H1 (cell line): ENCODE results near the gene PPP2R2D. TPM values are rescaled to one million over a fixed set of nuclear protein-coding genes. Genes with fewer than 3 reads are reported as not detected.

Experiments
- CTCF ChIA-PET: fragments of 300-600 bp; sonication (Branson Sonifier 250); formaldehyde crosslinking; loops from one replicate; lab custom pipeline; 2021; ENCODE audit not compliant: partially characterized antibody; lab: Charles Lee
- POLR2A ChIA-PET: fragments of 300-600 bp; sonication (Branson Sonifier 250); formaldehyde crosslinking; loops from one replicate; lab custom pipeline; 2021; ENCODE audit warnings: inconsistent platforms; ENCODE audit not compliant: partially characterized antibody; lab: Charles Lee
- DNase-seq, 2 experiments: peaks; one replicate each; pipeline versions ENCODE4 v3.0.0 to v3.0.0-alpha.2; 2010 to 2022; ENCODE audit warnings: low spot score in 2 of 2, low read depth in 1 of 2, mixed read lengths in 1 of 2
- FAIRE-seq: peaks from 2 replicates; lab custom pipeline; 2011; peaks lifted over from hg19 to GRCh38; lab: Jason Lieb, UNC
- H2AFZ ChIP-seq: 2 replicates; pipeline ENCODE4 v1.8.1; 2012; ENCODE audit warnings: low read length, inconsistent platforms
- H2AK5ac ChIP-seq: 2 replicates; pipeline ENCODE4 v1.6.1; 2013; ENCODE audit warnings: low read depth, low read length
- H2BK120ac ChIP-seq: replicated peaks from 2 replicates; pipeline ENCODE3; 2013; ENCODE audit warnings: low read depth, low read length, inconsistent platforms
- H2BK12ac ChIP-seq: 2 replicates; pipeline ENCODE4 v1.6.1; 2013; ENCODE audit warnings: low read depth, low read length
- H2BK15ac ChIP-seq: 2 replicates; pipeline ENCODE4 v1.6.1; 2013; ENCODE audit warnings: low read length
- H2BK20ac ChIP-seq: 2 replicates; pipeline ENCODE4 v1.6.1; 2013; ENCODE audit warnings: low read length
- H2BK5ac ChIP-seq: 2 replicates; pipeline ENCODE4 v1.6.1; 2013; ENCODE audit warnings: low read depth, low read length
- H3K14ac ChIP-seq: 2 replicates; pipeline ENCODE4 v1.6.1; 2013; ENCODE audit warnings: inconsistent platforms; ENCODE audit not compliant: insufficient read length
- H3K18ac ChIP-seq: 2 replicates; pipeline ENCODE4 v1.6.1; 2013; ENCODE audit warnings: low read length; ENCODE audit errors: extremely low read depth
- H3K23ac ChIP-seq: 2 replicates; pipeline ENCODE4 v1.6.1; 2013; ENCODE audit warnings: inconsistent platforms; ENCODE audit not compliant: insufficient read length
- H3K23me2 ChIP-seq: 2 replicates; pipeline ENCODE4 v1.6.1; 2013; ENCODE audit warnings: low read depth, low read length
- H3K27ac ChIP-seq: 2 replicates; pipeline ENCODE4 v1.6.1; 2011; ENCODE audit warnings: low read depth, low read length, inconsistent platforms
- H3K27me3 ChIP-seq, 4 experiments: replicated peaks in 1 of 4; 1 replicate in 1 of 4; 2 replicates in 3 of 4; pipeline versions ENCODE4 v1.6.1 to v1.8.1; 2011 to 2013; ENCODE audit warnings: low read length in 3 of 4, mild to moderate bottlenecking in 3 of 4, inconsistent platforms in 2 of 4, mixed read lengths in 2 of 4, moderate library complexity in 1 of 4; ENCODE audit not compliant: control insufficient read depth in 3 of 4, insufficient read depth in 3 of 4; ENCODE audit errors: extremely low read depth in 1 of 4
- H3K36me3 ChIP-seq, 4 experiments: 2 replicates each; pipeline versions ENCODE4 v1.6.1 to v1.8.1; 2011 to 2013; ENCODE audit warnings: mild to moderate bottlenecking in 4 of 4, low read length in 3 of 4, moderate library complexity in 2 of 4, control low read depth in 1 of 4, inconsistent platforms in 1 of 4; ENCODE audit not compliant: insufficient read depth in 4 of 4, control insufficient read depth in 2 of 4
- H3K4ac ChIP-seq: replicated peaks from 2 replicates; pipeline ENCODE3; 2013; ENCODE audit warnings: low read length, low read depth, mixed read lengths, inconsistent platforms; ENCODE audit not compliant: insufficient read length
- H3K4me1 ChIP-seq, 4 experiments: replicated peaks in 1 of 4; 1 replicate in 1 of 4; 2 replicates in 3 of 4; pipeline versions ENCODE4 v1.6.1 to v1.8.1; 2011 to 2013; ENCODE audit warnings: low read length in 3 of 4, inconsistent platforms in 2 of 4, mixed read lengths in 1 of 4; ENCODE audit not compliant: insufficient read depth in 4 of 4, control insufficient read depth in 3 of 4
- H3K4me2 ChIP-seq, 2 experiments: 2 replicates each; pipeline versions ENCODE4 v1.6.1 to v1.8.1; 2011 to 2013; ENCODE audit warnings: low read depth in 2 of 2, low read length in 2 of 2, control low read depth in 1 of 2, inconsistent platforms in 1 of 2, mild to moderate bottlenecking in 1 of 2; ENCODE audit not compliant: insufficient read depth in 1 of 2
- H3K4me3 ChIP-seq, 4 experiments: fragments of 200-600, 300-600 bp in 1 of 4; sonication (generic), shearing (Covaris generic), sonication (Bioruptor Twin) in 1 of 4; 2 replicates each; pipeline versions ENCODE4 v1.5.1 to v1.8.1; 2011 to 2016; ENCODE audit warnings: low read length in 4 of 4, low read depth in 3 of 4, control low read depth in 2 of 4, inconsistent platforms in 2 of 4, mild to moderate bottlenecking in 2 of 4, mixed read lengths in 1 of 4, moderate library complexity in 1 of 4; ENCODE audit not compliant: insufficient read depth in 2 of 4; ENCODE audit errors: extremely low read depth in 1 of 4
- H3K56ac ChIP-seq: replicated peaks from 2 replicates; pipeline ENCODE3; 2013; ENCODE audit warnings: low read depth, mild to moderate bottlenecking, mixed read lengths, low read length, inconsistent platforms; ENCODE audit not compliant: insufficient read length
- H3K79me1 ChIP-seq: 2 replicates; pipeline ENCODE4 v1.6.1; 2013; ENCODE audit warnings: low read depth, low read length, control low read depth
- H3K79me2 ChIP-seq, 2 experiments: 2 replicates each; pipeline versions ENCODE4 v1.6.1 to v1.8.1; 2012 to 2013; ENCODE audit warnings: low read length in 2 of 2, mild to moderate bottlenecking in 2 of 2, inconsistent platforms in 1 of 2; ENCODE audit not compliant: insufficient read depth in 2 of 2, control insufficient read depth in 1 of 2
- H3K9ac ChIP-seq, 4 experiments: replicated peaks in 1 of 4; 1 replicate in 1 of 4; 2 replicates in 3 of 4; pipeline versions ENCODE4 v1.6.1 to v1.8.1; 2011 to 2013; ENCODE audit warnings: low read depth in 3 of 4, low read length in 3 of 4, control low read depth in 2 of 4, mild to moderate bottlenecking in 2 of 4, moderate library complexity in 2 of 4, inconsistent platforms in 1 of 4; ENCODE audit errors: extremely low read depth in 1 of 4
- H3K9me3 ChIP-seq, 2 experiments: 2 replicates each; pipeline versions ENCODE4 v1.6.1 to v1.8.1; 2012 to 2013; ENCODE audit warnings: mild to moderate bottlenecking in 2 of 2, moderate library complexity in 2 of 2, control low read depth in 1 of 2, inconsistent platforms in 1 of 2, low read depth in 1 of 2, low read length in 1 of 2, mixed read lengths in 1 of 2; ENCODE audit not compliant: insufficient read depth in 2 of 2
- H4K20me1 ChIP-seq, 2 experiments: replicated peaks in 1 of 2; 2 replicates each; pipeline versions ENCODE3 to v1.8.1; 2011 to 2013; ENCODE audit warnings: inconsistent platforms in 2 of 2, low read length in 2 of 2, mild to moderate bottlenecking in 1 of 2; ENCODE audit not compliant: insufficient read depth in 2 of 2, control insufficient read depth in 1 of 2
- H4K5ac ChIP-seq: 2 replicates; pipeline ENCODE4 v1.6.1; 2013; ENCODE audit warnings: low read length, low read depth, mixed read lengths, inconsistent platforms; ENCODE audit not compliant: insufficient read length
- H4K8ac ChIP-seq: 2 replicates; pipeline ENCODE4 v1.8.0; 2013; ENCODE audit warnings: mild to moderate bottlenecking, moderate library complexity, low read length, inconsistent platforms; ENCODE audit not compliant: insufficient read depth; ENCODE audit errors: extremely low read depth
- H4K91ac ChIP-seq: replicated peaks from 2 replicates; pipeline ENCODE3; 2013; ENCODE audit warnings: low read length, mixed read lengths, inconsistent platforms; ENCODE audit not compliant: insufficient read length
- ATF3 ChIP-seq: IDR thresholded peaks from 2 replicates; pipeline ENCODE4 v1.6.1; 2011; ENCODE audit warnings: low read depth, mild to moderate bottlenecking, low read length; ENCODE audit not compliant: insufficient read depth
- CBX8 ChIP-seq: fragments of 300-800, 300-1000 bp; sonication (generic); IDR thresholded peaks from 2 replicates; pipeline ENCODE4 v1.7.1; 2016; ENCODE audit warnings: low read depth, low read length, borderline replicate concordance
- CTCF ChIP-seq, 3 experiments: IDR thresholded peaks; 1 replicate in 2 of 3; 2 replicates in 1 of 3; pipeline versions ENCODE4 v1.5.1 to v1.6.1; 2011; ENCODE audit warnings: low read length in 3 of 3, mild to moderate bottlenecking in 3 of 3, inconsistent platforms in 2 of 3, low read depth in 1 of 3, moderate library complexity in 1 of 3; ENCODE audit not compliant: insufficient read depth in 1 of 3; ENCODE audit errors: control extremely low read depth in 1 of 3
- KDM4A ChIP-seq: IDR thresholded peaks from one replicate; pipeline ENCODE4 v1.7.1; 2012; ENCODE audit warnings: low read depth, mild to moderate bottlenecking, moderate library complexity, low read length, inconsistent platforms; ENCODE audit not compliant: severe bottlenecking
- MAFK ChIP-seq: IDR thresholded peaks from 2 replicates; pipeline ENCODE4 v1.6.1; 2012; ENCODE audit warnings: low read depth, mild to moderate bottlenecking, improper control_type of control experiment, low read length
- NANOG ChIP-seq: IDR thresholded peaks from 2 replicates; pipeline ENCODE4 v1.6.1; 2011; ENCODE audit warnings: low read length, low read depth, mild to moderate bottlenecking, inconsistent platforms; ENCODE audit not compliant: insufficient read depth, poor library complexity, severe bottlenecking
- RFX5 ChIP-seq: IDR thresholded peaks from 2 replicates; pipeline ENCODE4 v1.6.1; 2011; ENCODE audit warnings: low read depth, low read length, improper control_type of control experiment, borderline replicate concordance
- SAP30 ChIP-seq: fragments of 300-600 bp; sonication (generic); IDR thresholded peaks from 2 replicates; pipeline ENCODE4 v1.7.1; 2012; ENCODE audit warnings: low read length, moderate library complexity, mild to moderate bottlenecking, inconsistent platforms; ENCODE audit not compliant: insufficient read depth, insufficient replicate concordance
- TCF12 ChIP-seq: IDR thresholded peaks from 2 replicates; pipeline ENCODE4 v1.6.1; 2011; ENCODE audit warnings: low read depth, mild to moderate bottlenecking, low read length
- TEAD4 ChIP-seq: IDR thresholded peaks from 2 replicates; pipeline ENCODE4 v1.6.1; 2012; ENCODE audit warnings: low read depth, low read length, inconsistent platforms, mixed read lengths
- WGBS, 2 experiments: shearing (Covaris generic) in 1 of 2; methylation state at CpG; one replicate each; pipeline versions ENCODE4 v1.1.6 to v1.1.7; 2013 to 2015; ENCODE audit warnings: low lambda C conversion rate in 2 of 2, mixed read lengths in 2 of 2, inconsistent platforms in 1 of 2, low coverage in 1 of 2, missing lambda C conversion rate in 1 of 2; ENCODE audit not compliant: insufficient replicate concordance in 2 of 2, insufficient coverage in 1 of 2, insufficient read length in 1 of 2; ENCODE audit errors: extremely low coverage in 1 of 2, missing lambda C conversion rate in 1 of 2; 5-methylcytosine and 5-hydroxymethylcytosine counted together
- polyA plus RNA-seq, 7 experiments: library from polyadenylated mRNA; depleted of rRNA in 3 of 7; stranded (reverse) in 5 of 7; unstranded in 2 of 7; fragments of >200 nt in 5 of 7; fragments of 200-250 nt in 2 of 7; gene quantifications; 1 replicate in 5 of 7; 2 replicates in 1 of 7; 4 replicates in 1 of 7; pipeline versions ENCODE4 v1.2.1 to v1.2.3, GENCODE V29; 2011 to 2013; ENCODE audit warnings: missing spikeins in 2 of 7, mixed read lengths in 2 of 7
- total RNA-seq: library from RNA; stranded (reverse); fragmentation: NEBNext Ultra II Directional; extraction: Animal tissue kit (Norgen Biotek cat#: 25700); gene quantifications from 2 replicates; pipeline ENCODE4 v1.2.1, GENCODE V29; 2021

The PPP2R2D gene
- total and polyA plus RNA-seq, 2 of the 8 experiments (the other 6 are each of a cell fraction or from before 2014, with no cell fraction given): 25.4 to 32.8 TPM

- H2BK20ac ChIP-seq: no peak overlapping the region
- H2BK120ac ChIP-seq: no peak overlapping the region
- H3K56ac ChIP-seq: no peak overlapping the region
- no peaks in the 10 kb centered on the region for H3K9me3 ChIP-seq
- H3K18ac ChIP-seq: no peak overlapping the region
- H3K4me1 ChIP-seq: peaks cover 0 to 4% (median under 1%) of the 10 kb centered on the region in 4 experiments; a peak in 3 of 7 replicates
- H2BK5ac ChIP-seq: no peak overlapping the region
- H3K4ac ChIP-seq: no peak overlapping the region
- DNase-seq (no peak), FAIRE-seq (no peak)
- peaks cover 0 to 2% of the 10 kb centered on the region in 2 experiments for H4K20me1 ChIP-seq
- H3K23ac ChIP-seq: no peak overlapping the region
- H4K8ac ChIP-seq: no peak overlapping the region
- no peaks in the 10 kb centered on the region for H3K79me1 ChIP-seq
- H3K23me2 ChIP-seq: peaks cover 2% of the 10 kb centered on the region; the same call in 1 of the 2 replicates
- H3K14ac ChIP-seq: no peak overlapping the region
- peaks cover 0 to 3% (median 1%) of the 10 kb centered on the region in 4 experiments; a peak in 4 of 7 replicates for H3K27me3 ChIP-seq
- H3K79me2 ChIP-seq: peaks cover 0 to under 1% of the 10 kb centered on the region in 2 experiments; a peak in 1 of 4 replicates
- H2BK12ac ChIP-seq: no peak overlapping the region
- no peak overlapping the region for H2BK15ac ChIP-seq
- H3K9ac ChIP-seq: no peak overlapping the region
- H2AK5ac ChIP-seq: 0 out of 2 replicates have a peak overlapping the region, but pooled peaks have one; percentile 39
- H4K91ac ChIP-seq: no peak overlapping the region
- H2AFZ ChIP-seq: no peak overlapping the region
- WGBS, 2 experiments: 88% methylated on average over 9 of the region's 9 CpGs; no CpG with 5 or more reads in 1 of the 2 experiments
- H3K4me3 ChIP-seq: no peak overlapping the region
- H4K5ac ChIP-seq: no peak overlapping the region
- CTCF ChIA-PET: interaction anchor here (1.0 to 2.2 kb wide), 3 partner anchors 11 to 47 kb away, joined by 6 to 13 read pairs (median 12); no protein-coding TSS in a partner anchor
- no peak overlapping the region for H3K4me2 ChIP-seq
- no peak overlapping the region for H3K27ac ChIP-seq
- POLR2A ChIA-PET: interaction anchor here (1.0 kb wide), 1 partner anchor 9 kb away, joined by 5 read pairs; no protein-coding TSS in a partner anchor
- no peaks in the 10 kb centered on the region for H3K36me3 ChIP-seq
- TF ChIP-seq TEAD4 (no peak), CTCF (IDR thresholded peaks at IDR 0.05; ENCODE audit: control extremely low read depth in 1 of 3, insufficient read depth in 1 of 3, low read depth in 1 of 3, low read length in 3 of 3) (no peak), CBX8 (no peak), NANOG (no peak), ATF3 (no peak), RFX5 (no peak), SAP30 (no peak), MAFK (no peak), TCF12 (no peak), KDM4A (no peak)
Observed at GRCh38 chr10:131896403-131896802, 4.4 kb upstream of the PPP2R2D start.
